GM12878 (cell line): ENCODE measurements around the gene MYH10. TPM values are rescaled to one million over a fixed set of nuclear protein-coding genes. Genes with fewer than 3 reads are reported as not detected.

Experiments
- ATAC-seq: fragments of 200-7000 bp; cut with Tn5 transposase; 3 replicates; pipeline ENCODE4 v1.9.1; 2020; ENCODE audit warnings: mild to moderate bottlenecking, moderate library complexity
- BruUV-seq: library from RNA; stranded (reverse); fragments of 400-500 nt; replicated peaks from 2 replicates; lab custom pipeline; 2021; lab: Mats Ljungman, UMichigan
- CTCF ChIA-PET: fragments of 300-600 bp; sonication (Branson Sonifier 250); formaldehyde crosslinking; extraction: SDS; loops from one replicate; lab custom pipeline; 2021; ENCODE audit warnings: inconsistent platforms; lab: Yijun Ruan, JAX
- POLR2A ChIA-PET: fragments of 350-600 bp; formaldehyde crosslinking; extraction: SDS; loops from one replicate; lab custom pipeline; 2021; ENCODE audit warnings: inconsistent platforms; lab: Charles Lee
- RAD21 ChIA-PET: fragments of 300-600 bp; sonication (Branson Sonifier 250); formaldehyde crosslinking; loops from one replicate; lab custom pipeline; 2023; ENCODE audit warnings: antibody characterized with exemption; ENCODE audit not compliant: unreplicated experiment; lab: Charles Lee
- SMC1A ChIA-PET: fragments of 300-600 bp; sonication (Branson Sonifier 250); formaldehyde crosslinking; loops from one replicate; lab custom pipeline; 2023; ENCODE audit not compliant: unreplicated experiment, uncharacterized antibody; lab: Charles Lee
- DNase-seq: peaks from one replicate; pipeline ENCODE4 v3.0.0-alpha.2; 2011; ENCODE audit warnings: low read depth, low spot score
- FAIRE-seq: peaks from 3 replicates; lab custom pipeline; 2011; peaks lifted over from hg19 to GRCh38; lab: Jason Lieb, UNC
- H2AFZ ChIP-seq: 2 replicates; pipeline ENCODE4 v1.6.0; 2011; ENCODE audit warnings: low read depth, low read length, control low read depth; ENCODE audit not compliant: control insufficient read depth
- H3K27ac ChIP-seq: 2 replicates; pipeline ENCODE4 v1.5.1; 2011; ENCODE audit warnings: control low read depth; ENCODE audit not compliant: control insufficient read depth, insufficient read depth
- H3K27me3 ChIP-seq, 2 experiments: replicated peaks in 1 of 2; 2 replicates each; pipeline versions ENCODE4 v1.6.0 to v1.6.1; 2011; ENCODE audit warnings: low read length in 1 of 2; ENCODE audit not compliant: control insufficient read depth in 2 of 2, insufficient read depth in 2 of 2
- H3K36me3 ChIP-seq, 2 experiments: 2 replicates each; pipeline ENCODE4 v1.5.1; 2011; ENCODE audit warnings: low read length in 1 of 2; ENCODE audit not compliant: control insufficient read depth in 2 of 2, insufficient read depth in 2 of 2
- H3K4me1 ChIP-seq: 2 replicates; pipeline ENCODE4 v1.6.1; 2011; ENCODE audit warnings: mild to moderate bottlenecking, low read length, moderate library complexity, mixed read lengths; ENCODE audit not compliant: control insufficient read depth, insufficient read depth
- H3K4me2 ChIP-seq: 2 replicates; pipeline ENCODE4 v1.6.0; 2011; ENCODE audit warnings: control low read depth; ENCODE audit not compliant: control insufficient read depth, insufficient read depth
- H3K4me3 ChIP-seq: fragments of 200-600 bp; sonication (generic); 2 replicates; pipeline ENCODE4 v1.5.1; 2016
- H3K79me2 ChIP-seq: 2 replicates; pipeline ENCODE4 v1.6.0; 2011; ENCODE audit warnings: low read length; ENCODE audit not compliant: control insufficient read depth, insufficient read depth
- H3K9ac ChIP-seq: 2 replicates; pipeline ENCODE4 v1.8.0; 2011; ENCODE audit warnings: low read length, control low read depth, mixed read lengths; ENCODE audit not compliant: control insufficient read depth, insufficient read depth
- H3K9me3 ChIP-seq: replicated peaks from 3 replicates; pipeline ENCODE4 v1.5.1; 2011; ENCODE audit warnings: mild to moderate bottlenecking, low read length; ENCODE audit not compliant: control insufficient read depth, insufficient read depth
- H4K20me1 ChIP-seq: 2 replicates; pipeline ENCODE4 v1.6.0; 2011; ENCODE audit not compliant: control insufficient read depth, insufficient read depth
- BHLHE40 ChIP-seq, 2 experiments: fragments of 450-650 bp in 1 of 2; IDR thresholded peaks; 2 replicates each; pipeline ENCODE4 v1.6.1; 2011 to 2017; ENCODE audit warnings: low read depth in 2 of 2, borderline replicate concordance in 1 of 2, improper control_type of control experiment in 1 of 2, low read length in 1 of 2, mild to moderate bottlenecking in 1 of 2
- CBX5 ChIP-seq: sonication (generic); IDR thresholded peaks from 2 replicates; pipeline ENCODE4 v1.6.1; 2016; ENCODE audit warnings: low read depth, moderate library complexity, mild to moderate bottlenecking, inconsistent platforms
- CEBPB ChIP-seq, 2 experiments: fragments of 150-350 bp in 1 of 2; IDR thresholded peaks; 2 replicates each; pipeline ENCODE4 v1.6.1; 2012 to 2014; ENCODE audit warnings: low read depth in 2 of 2, low read length in 2 of 2, borderline replicate concordance in 1 of 2, inconsistent platforms in 1 of 2
- CHD2 ChIP-seq: IDR thresholded peaks from 2 replicates; pipeline ENCODE4 v1.6.1; 2011; ENCODE audit warnings: low read depth, low read length, improper control_type of control experiment, borderline replicate concordance
- KDM1A ChIP-seq: fragments of 200-600 bp; sonication (generic); IDR thresholded peaks from 2 replicates; pipeline ENCODE4 v1.6.1; 2016; ENCODE audit warnings: borderline replicate concordance
- NR2C2 ChIP-seq: IDR thresholded peaks from 2 replicates; pipeline ENCODE4 v1.6.1; 2011; ENCODE audit warnings: borderline replicate concordance, low read depth; ENCODE audit not compliant: control insufficient read depth, insufficient read length
- POLR2AphosphoS2 ChIP-seq: IDR thresholded peaks from 2 replicates; pipeline ENCODE4 v1.6.1; 2011; ENCODE audit warnings: low read depth, mild to moderate bottlenecking, low read length, improper control_type of control experiment, moderate library complexity
- WGBS: methylation state at CpG from one replicate; pipeline ENCODE4 v1.1.6; 2016; ENCODE audit warnings: low lambda C conversion rate; ENCODE audit not compliant: insufficient replicate concordance, insufficient coverage; ENCODE audit errors: missing lambda C conversion rate; 5-methylcytosine and 5-hydroxymethylcytosine counted together
- in situ Hi-C: fragments of 300-500 bp; cut with MboI; formaldehyde crosslinking; loops from 9 replicates; pipeline ENCODE4 v1.14.3; 2018; ENCODE audit warnings: mixed read lengths
- intact Hi-C: fragments of 100-400 bp; cut with micrococcal nuclease; formaldehyde crosslinking; loops from one replicate; pipeline ENCODE4 v1.14.2; 2022; ENCODE audit not compliant: unreplicated experiment
- polyA plus RNA-seq, 11 experiments: library from polyadenylated mRNA; depleted of rRNA in 4 of 11; unstranded in 6 of 11; stranded (reverse) in 5 of 11; fragments of >200 nt; fragmentation: Nextera tagmentation in 4 of 11; fragmentation: Illumina TruSeq in 1 of 11; extraction: Ambion mirVana in 4 of 11; extraction: Trizol in 1 of 11; gene quantifications; 1 replicate in 1 of 11; 2 replicates in 10 of 11; pipeline versions ENCODE4 v1.2.1 to v1.2.3, GENCODE V29; 2011 to 2016; ENCODE audit warnings: inconsistent platforms in 2 of 11, missing spikeins in 2 of 11, low read depth in 1 of 11
- total RNA-seq, 4 experiments: library from RNA; depleted of rRNA in 3 of 4; stranded (reverse); fragments of >200 nt in 3 of 4; fragmentation: Illumina TruSeq in 1 of 4; extraction: Trizol in 1 of 4; gene quantifications; 2 replicates each; pipeline versions ENCODE4 v1.2.1 to v1.2.3, GENCODE V29; 2013 to 2021
- TF ChIP-seq, protein P1 (sequence below): fragments of 450-650 bp; conservative IDR thresholded peaks from 2 replicates; pipeline ENCODE4 v1.6.1; 2017; ENCODE audit warnings: mild to moderate bottlenecking, moderate library complexity

MYH10 gene
- total and polyA plus RNA-seq, 10 of the 15 experiments (the other 5 are each of a cell fraction or from before 2014, with no cell fraction given) = 0.33 to 7.1 (median 1.0) TPM

DNA sequence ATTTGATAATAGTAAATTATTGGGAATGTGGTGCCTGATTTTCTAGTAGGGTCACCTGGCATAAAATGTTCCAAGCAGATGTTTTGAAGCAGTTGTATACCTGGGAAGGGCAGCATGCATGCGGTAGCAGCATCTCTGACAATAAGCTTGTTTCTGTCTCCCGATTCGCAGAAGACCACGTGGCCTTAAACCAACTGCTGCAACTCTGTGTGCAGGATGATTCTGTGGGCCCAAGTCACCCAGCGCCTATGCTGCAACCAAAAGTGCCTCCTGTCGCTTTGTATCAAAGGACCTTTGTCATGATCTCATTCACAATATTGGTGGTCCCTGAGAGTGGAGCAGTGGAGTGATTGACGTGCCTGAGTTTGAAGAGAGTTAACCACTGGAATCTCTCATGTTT lies 186.8 kb downstream of the MYH10 start:
- no peak for ATAC-seq
- DNase-seq = no peak
- peaks cover 2 to 30% of the 10 kb centered on the region in 2 experiments; a peak in 3 of 4 replicates for H3K36me3 ChIP-seq
- peaks cover 2% of the 10 kb centered on the region for H3K4me1 ChIP-seq
- no peak for FAIRE-seq
- no peaks in the 10 kb centered on the region for H3K9me3 ChIP-seq
- no peak overlapping the region for H3K9ac ChIP-seq
- in situ Hi-C loops (no loop called here), intact Hi-C loops (no loop called here)
- no peak overlapping the region for H2AFZ ChIP-seq
- no peaks in the 10 kb centered on the region for H3K27me3 ChIP-seq
- ChIA-PET SMC1A (no interaction called here), POLR2A (no interaction called here), CTCF (interaction anchor here (1.5 kb wide), 1 partner anchor 67 kb away, joined by 3 read pairs; the partner anchor contains the start of gene KRABD2), RAD21 (no interaction called here)
- H3K27ac ChIP-seq = no peak overlapping the region
- H3K4me2 ChIP-seq = no peak overlapping the region
- no peak overlapping the region for H3K4me3 ChIP-seq
- H3K79me2 ChIP-seq = peaks cover 35% of the 10 kb centered on the region
- TF ChIP-seq POLR2AphosphoS2 = no peak
- no peak for TF ChIP-seq CBX5
- TF ChIP-seq BHLHE40 (IDR thresholded peaks at IDR 0.05; ENCODE audit: borderline replicate concordance in 1 of 2, low read depth in 2 of 2, low read length in 1 of 2) = no peak
- no peak for TF ChIP-seq CEBPB (IDR thresholded peaks at IDR 0.05; ENCODE audit: borderline replicate concordance in 1 of 2, low read depth in 2 of 2, low read length in 2 of 2)
- TF ChIP-seq KDM1A = no peak
- no peak for TF ChIP-seq CHD2
- no peak for TF ChIP-seq NR2C2
- TF ChIP-seq, protein P1, sequence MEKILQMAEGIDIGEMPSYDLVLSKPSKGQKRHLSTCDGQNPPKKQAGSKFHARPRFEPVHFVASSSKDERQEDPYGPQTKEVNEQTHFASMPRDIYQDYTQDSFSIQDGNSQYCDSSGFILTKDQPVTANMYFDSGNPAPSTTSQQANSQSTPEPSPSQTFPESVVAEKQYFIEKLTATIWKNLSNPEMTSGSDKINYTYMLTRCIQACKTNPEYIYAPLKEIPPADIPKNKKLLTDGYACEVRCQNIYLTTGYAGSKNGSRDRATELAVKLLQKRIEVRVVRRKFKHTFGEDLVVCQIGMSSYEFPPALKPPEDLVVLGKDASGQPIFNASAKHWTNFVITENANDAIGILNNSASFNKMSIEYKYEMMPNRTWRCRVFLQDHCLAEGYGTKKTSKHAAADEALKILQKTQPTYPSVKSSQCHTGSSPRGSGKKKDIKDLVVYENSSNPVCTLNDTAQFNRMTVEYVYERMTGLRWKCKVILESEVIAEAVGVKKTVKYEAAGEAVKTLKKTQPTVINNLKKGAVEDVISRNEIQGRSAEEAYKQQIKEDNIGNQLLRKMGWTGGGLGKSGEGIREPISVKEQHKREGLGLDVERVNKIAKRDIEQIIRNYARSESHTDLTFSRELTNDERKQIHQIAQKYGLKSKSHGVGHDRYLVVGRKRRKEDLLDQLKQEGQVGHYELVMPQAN = no peak
- 97% methylated on average over 7 of the region's 7 CpGs for WGBS
- BruUV-seq = no TSS peak
- H4K20me1 ChIP-seq = 0 out of 2 replicates have a peak, but pooled peaks cover 2% of the 10 kb centered on the region
